Measurements from ENCODE around the gene PLCH1.

DNA sequence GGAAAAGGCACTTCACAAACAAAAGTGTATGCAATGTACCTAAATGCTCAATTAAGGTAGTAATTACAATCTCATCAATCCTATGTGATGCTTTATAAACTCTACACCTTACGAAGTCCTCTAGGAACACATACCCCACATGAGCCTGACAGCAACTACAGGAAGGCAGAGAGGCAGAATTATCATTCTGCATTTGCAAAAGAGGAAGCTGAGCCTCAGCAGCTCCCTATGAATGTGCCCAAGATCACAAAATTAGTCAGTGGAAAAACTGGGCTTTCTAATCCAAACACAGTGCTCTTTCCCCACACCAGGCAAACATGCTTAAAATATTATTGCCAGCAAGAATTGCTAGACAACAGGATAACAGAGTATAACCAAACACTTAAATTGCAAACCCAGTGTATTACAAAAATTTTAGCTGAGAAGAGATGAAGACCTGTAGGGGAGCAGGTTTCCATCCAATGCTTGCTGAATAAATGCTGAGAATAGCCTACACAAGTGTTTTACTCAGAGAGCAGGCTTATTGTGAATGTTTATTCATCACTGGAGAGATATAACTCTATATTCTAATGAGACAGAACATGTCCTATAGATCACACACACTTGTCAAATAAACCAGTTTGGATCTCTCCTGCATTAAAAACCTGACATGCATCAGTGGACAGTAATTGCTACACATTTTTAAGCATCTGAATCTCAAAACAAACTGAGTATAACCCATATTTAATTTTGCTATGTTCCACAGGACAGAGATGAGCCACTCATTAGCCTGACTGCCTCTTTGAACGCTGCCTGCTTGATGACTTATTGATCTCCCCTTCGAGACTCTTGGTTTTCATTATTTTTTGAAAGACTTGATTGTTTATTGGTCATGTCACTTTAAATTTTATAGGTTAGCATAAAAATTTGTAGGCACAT is 62.2 kb downstream of the PLCH1 start:
- TF ChIP-seq, protein P1, sequence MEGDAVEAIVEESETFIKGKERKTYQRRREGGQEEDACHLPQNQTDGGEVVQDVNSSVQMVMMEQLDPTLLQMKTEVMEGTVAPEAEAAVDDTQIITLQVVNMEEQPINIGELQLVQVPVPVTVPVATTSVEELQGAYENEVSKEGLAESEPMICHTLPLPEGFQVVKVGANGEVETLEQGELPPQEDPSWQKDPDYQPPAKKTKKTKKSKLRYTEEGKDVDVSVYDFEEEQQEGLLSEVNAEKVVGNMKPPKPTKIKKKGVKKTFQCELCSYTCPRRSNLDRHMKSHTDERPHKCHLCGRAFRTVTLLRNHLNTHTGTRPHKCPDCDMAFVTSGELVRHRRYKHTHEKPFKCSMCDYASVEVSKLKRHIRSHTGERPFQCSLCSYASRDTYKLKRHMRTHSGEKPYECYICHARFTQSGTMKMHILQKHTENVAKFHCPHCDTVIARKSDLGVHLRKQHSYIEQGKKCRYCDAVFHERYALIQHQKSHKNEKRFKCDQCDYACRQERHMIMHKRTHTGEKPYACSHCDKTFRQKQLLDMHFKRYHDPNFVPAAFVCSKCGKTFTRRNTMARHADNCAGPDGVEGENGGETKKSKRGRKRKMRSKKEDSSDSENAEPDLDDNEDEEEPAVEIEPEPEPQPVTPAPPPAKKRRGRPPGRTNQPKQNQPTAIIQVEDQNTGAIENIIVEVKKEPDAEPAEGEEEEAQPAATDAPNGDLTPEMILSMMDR (conservative IDR thresholded peaks at IDR 0.05), result no peak
- TF ChIP-seq EZH2 (IDR thresholded peaks at IDR 0.05; ENCODE audit: low read depth), result no peak
